GM21390 (cell line): ENCODE data around the gene PPP3CA.

Experiments used
- ATAC-seq: cut with Tn5 transposase; IDR thresholded peaks from one replicate; pipeline ENCODE4 v1.9.1; 2021; ENCODE audit not compliant: unreplicated experiment

Gene PPP3CA

GRCh38 chr4:101347267-101347556 lies at the start of gene PPP3CA:
Gene PPP3CA, minus strand, starts transcription at chr4:101347526.
- peak; percentile 11 for ATAC-seq

- no peak for ATAC-seq
These were observed 45.9 kb upstream of the PPP3CA start for GRCh38 chr4:101393256-101393655.

- no peak for ATAC-seq
These were observed 23.4 kb upstream of the PPP3CA start for GRCh38 chr4:101370663-101371210.

GRCh38 chr4:101367201-101367600 lies 19.9 kb upstream of the PPP3CA start:
- no peak for ATAC-seq

GRCh38 chr4:101366331-101366730 lies 19.0 kb upstream of the PPP3CA start:
- ATAC-seq, result no peak

GRCh38 chr4:101357751-101358150 lies 10.4 kb upstream of the PPP3CA start:
- ATAC-seq, result no peak

GRCh38 chr4:101356928-101357327 lies 9.6 kb upstream of the PPP3CA start:
- no peak for ATAC-seq

GRCh38 chr4:101355767-101356702 lies 8.7 kb upstream of the PPP3CA start:
- ATAC-seq, result no peak

GRCh38 chr4:101355246-101355645 lies 7.9 kb upstream of the PPP3CA start:
- ATAC-seq, result peak; percentile 99

- ATAC-seq, result no peak
These were observed 2.4 kb upstream of the PPP3CA start for GRCh38 chr4:101349801-101350064.

GRCh38 chr4:101348995-101349800 lies 1.9 kb upstream of the PPP3CA start:
- ATAC-seq, result no peak

GRCh38 chr4:101348367-101348827 lies 1.1 kb upstream of the PPP3CA start:
- no peak for ATAC-seq

- ATAC-seq, result peak; percentile 73
These were observed 436 bp upstream of the PPP3CA start for GRCh38 chr4:101347557-101348366.

GRCh38 chr4:101346351-101347266 lies 717 bp downstream of the PPP3CA start:
- ATAC-seq, result peak; percentile 5

- no peak for ATAC-seq
These were observed 1.6 kb downstream of the PPP3CA start for GRCh38 chr4:101345596-101346350.

GRCh38 chr4:101345271-101345595 lies 2.1 kb downstream of the PPP3CA start:
- no peak for ATAC-seq

- no peak for ATAC-seq
These were observed 8.0 kb downstream of the PPP3CA start for GRCh38 chr4:101339332-101339731.

- no peak for ATAC-seq
These were observed 9.6 kb downstream of the PPP3CA start for GRCh38 chr4:101337688-101338087.

- ATAC-seq, result peak; percentile 64
These were observed 12.3 kb downstream of the PPP3CA start for GRCh38 chr4:101334963-101335572.
